ENCODE data around the gene DNAH3. TPM values are rescaled to one million over a fixed set of nuclear protein-coding genes. Genes with fewer than 3 reads are reported as not detected.

The DNAH3 gene, protein sequence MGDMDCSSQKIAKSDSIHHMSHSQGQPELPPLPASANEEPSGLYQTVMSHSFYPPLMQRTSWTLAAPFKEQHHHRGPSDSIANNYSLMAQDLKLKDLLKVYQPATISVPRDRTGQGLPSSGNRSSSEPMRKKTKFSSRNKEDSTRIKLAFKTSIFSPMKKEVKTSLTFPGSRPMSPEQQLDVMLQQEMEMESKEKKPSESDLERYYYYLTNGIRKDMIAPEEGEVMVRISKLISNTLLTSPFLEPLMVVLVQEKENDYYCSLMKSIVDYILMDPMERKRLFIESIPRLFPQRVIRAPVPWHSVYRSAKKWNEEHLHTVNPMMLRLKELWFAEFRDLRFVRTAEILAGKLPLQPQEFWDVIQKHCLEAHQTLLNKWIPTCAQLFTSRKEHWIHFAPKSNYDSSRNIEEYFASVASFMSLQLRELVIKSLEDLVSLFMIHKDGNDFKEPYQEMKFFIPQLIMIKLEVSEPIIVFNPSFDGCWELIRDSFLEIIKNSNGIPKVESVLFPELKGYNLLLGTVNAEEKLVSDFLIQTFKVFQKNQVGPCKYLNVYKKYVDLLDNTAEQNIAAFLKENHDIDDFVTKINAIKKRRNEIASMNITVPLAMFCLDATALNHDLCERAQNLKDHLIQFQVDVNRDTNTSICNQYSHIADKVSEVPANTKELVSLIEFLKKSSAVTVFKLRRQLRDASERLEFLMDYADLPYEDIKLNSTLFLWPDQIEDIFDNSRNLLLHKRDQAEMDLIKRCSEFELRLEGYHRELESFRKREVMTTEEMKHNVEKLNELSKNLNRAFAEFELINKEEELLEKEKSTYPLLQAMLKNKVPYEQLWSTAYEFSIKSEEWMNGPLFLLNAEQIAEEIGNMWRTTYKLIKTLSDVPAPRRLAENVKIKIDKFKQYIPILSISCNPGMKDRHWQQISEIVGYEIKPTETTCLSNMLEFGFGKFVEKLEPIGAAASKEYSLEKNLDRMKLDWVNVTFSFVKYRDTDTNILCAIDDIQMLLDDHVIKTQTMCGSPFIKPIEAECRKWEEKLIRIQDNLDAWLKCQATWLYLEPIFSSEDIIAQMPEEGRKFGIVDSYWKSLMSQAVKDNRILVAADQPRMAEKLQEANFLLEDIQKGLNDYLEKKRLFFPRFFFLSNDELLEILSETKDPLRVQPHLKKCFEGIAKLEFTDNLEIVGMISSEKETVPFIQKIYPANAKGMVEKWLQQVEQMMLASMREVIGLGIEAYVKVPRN (N-terminal part only)
- total RNA-seq, result under 0.01 and 0.07 TPM in 2 replicates

DNA sequence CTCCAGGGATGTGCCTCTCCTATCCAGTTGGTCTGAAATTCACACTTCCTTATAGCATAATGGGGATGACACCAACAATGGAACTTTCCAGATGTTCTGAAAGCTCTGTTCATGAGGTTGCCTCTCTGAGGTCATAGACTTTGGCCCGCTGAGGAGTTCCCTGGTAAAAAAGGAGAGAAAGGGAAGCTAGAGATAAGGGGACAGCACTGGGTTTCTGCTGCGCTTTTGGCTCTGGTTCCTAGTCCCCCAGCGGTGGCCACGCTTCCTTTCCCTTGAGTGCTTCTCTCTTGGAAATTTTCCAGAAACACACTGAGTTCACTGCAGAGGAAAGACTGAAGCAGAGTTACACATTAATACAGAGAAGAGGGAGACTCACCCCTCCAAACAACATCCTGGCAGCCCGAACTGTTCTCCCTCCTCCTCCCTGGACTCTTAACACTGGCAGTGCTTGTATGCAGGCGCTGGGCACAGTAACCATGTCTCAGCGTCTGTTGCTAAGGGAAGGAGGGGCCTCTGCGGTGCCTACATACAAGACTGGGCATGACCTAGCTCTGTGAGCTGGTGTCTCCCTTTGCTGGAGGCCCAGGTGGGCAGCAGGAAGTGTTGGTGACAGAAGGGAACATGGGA lies at the start of gene DNAH3:
Gene DNAH3 (minus strand): TSS at position 472 of the 627 bp plus-strand sequence. CDS start 527 bp downstream, outside the sequence.

DNA sequence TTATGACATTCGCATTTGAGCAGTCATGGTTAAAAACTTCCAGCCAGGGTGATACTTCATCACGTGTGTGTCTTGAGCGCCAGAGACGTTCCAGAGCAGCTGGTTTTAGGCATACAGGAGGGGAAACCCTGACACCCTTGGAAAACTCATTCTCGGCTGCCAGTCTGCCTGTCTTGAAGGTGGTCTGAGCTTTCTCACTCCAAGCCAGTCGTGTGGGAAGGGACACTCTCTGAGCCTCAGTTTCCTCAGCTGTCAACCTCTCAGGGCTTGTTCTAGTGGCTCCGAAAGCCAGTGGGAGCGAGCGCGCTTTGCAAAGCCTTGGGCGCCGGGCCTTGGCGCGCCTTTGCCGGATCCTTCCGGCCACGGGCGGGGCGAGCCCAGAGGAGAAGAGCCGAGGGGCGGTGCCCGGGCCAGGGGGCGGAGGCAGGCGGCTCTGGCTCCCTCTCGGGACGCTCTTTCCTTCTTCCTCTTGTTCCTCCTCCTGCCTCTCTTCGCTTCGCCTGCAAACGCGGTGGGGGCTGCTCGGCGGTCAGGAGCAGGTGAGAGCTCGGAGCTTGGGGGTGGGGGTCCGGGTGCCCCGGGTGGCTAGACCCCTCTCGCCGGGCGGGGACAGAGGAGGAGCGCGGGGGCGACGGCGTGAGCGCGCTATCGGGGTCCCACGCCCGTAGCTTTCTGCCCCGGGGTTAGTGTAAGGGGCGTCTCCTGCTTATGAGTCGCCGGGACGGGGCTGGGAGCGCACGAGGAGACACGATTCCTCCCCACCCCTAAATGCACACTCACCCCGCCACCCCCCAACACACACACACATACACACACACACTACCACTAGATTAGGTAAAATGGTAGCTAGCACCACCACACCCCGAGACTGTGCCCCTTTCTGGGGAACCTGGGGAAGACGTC lies 7.8 kb upstream of the DNAH3 start, which contains the start of gene LDAF1:
Gene LDAF1 (plus strand): TSS at position 467 of the 903 bp plus-strand sequence. CDS start 2,509 bp downstream, outside the sequence.

DNA sequence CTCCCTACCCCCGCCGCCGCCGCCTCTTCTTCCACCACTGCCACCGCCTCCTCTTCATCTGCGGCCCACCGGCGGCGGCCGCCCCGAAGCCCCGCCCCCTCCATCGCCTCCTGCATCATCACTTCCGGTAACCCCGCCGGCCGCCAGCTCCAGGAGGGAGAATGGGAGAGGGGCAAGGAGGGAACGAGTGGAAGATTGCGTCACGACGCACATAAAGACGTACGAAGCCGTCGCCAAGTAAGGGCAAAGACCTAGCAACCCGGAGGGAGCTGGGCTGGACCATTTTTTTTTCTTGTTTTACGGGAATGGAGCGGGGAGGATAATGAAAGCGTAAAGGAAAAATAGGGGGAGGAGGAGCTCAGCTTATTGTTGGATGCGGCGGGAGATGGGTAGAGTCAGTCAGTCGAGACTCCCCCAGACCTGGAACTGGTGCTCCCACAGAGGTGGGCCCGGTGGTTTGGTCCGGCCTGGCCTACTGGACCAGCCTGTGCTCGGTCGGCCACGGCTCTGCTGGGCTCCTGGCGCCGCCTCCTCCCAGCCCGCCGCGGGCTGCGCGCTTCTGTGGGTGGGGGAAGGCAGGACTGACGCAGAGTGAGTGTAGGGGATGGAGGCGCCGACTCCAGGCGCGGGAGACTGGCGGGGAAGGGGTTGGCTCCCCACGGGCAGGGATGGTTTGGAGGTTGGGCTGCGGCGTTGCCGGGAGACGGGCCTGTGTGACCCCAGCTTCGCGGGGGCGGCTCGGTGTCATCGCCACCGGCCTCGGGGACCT lies 250.2 kb downstream of the DNAH3 start, which contains the start of the genes DCUN1D3 and LYRM1:
Gene DCUN1D3 (minus strand): TSS at position 60 of the 769 bp plus-strand sequence. CDS start 37,820 bp downstream, outside the sequence.
Gene LYRM1 (plus strand): TSS at position 473 of the 769 bp plus-strand sequence. CDS start 14,785 bp downstream, outside the sequence.

Other genes with a start within 250 kb of the DNAH3 start
- 9.9 and 21.1 TPM in 2 replicates for gene LDAF1, start 7.8 kb upstream of the DNAH3 start, total RNA-seq
- gene ZP2, start 60.7 kb upstream of the DNAH3 start, total RNA-seq, result not detected in 2 replicates
- gene ANKS4B, start 82.9 kb upstream of the DNAH3 start, total RNA-seq, result not detected in 2 replicates
- gene CRYM, start 127.4 kb upstream of the DNAH3 start, total RNA-seq, result not detected in 2 replicates

Measured in mammary microvascular endothelial cell (primary cell).